Measurements from ENCODE around the gene ABI1.

DNA sequence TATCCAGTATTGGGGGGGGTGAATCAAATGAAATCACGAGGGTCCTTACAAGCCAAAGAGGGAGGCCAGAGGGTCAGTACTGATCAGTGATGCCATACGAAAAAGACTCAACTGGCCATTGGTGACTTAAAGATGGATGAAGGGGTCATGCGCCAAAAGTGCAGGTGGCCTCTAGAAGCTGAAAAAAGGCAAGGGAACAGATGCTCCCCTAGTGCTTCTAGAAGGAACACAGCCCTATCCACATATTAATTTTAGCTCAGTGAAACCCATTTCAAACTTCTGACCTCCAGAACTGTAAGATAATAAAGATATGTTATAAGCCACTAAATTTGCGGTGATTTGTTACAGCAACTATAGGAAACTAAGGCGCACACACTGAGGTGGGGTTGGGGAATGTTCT is 62.5 kb downstream of the ABI1 start:
- no peak for TF ChIP-seq POLR2AphosphoS5 (IDR thresholded peaks at IDR 0.05)
- TF ChIP-seq, protein P1, sequence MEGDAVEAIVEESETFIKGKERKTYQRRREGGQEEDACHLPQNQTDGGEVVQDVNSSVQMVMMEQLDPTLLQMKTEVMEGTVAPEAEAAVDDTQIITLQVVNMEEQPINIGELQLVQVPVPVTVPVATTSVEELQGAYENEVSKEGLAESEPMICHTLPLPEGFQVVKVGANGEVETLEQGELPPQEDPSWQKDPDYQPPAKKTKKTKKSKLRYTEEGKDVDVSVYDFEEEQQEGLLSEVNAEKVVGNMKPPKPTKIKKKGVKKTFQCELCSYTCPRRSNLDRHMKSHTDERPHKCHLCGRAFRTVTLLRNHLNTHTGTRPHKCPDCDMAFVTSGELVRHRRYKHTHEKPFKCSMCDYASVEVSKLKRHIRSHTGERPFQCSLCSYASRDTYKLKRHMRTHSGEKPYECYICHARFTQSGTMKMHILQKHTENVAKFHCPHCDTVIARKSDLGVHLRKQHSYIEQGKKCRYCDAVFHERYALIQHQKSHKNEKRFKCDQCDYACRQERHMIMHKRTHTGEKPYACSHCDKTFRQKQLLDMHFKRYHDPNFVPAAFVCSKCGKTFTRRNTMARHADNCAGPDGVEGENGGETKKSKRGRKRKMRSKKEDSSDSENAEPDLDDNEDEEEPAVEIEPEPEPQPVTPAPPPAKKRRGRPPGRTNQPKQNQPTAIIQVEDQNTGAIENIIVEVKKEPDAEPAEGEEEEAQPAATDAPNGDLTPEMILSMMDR (IDR thresholded peaks at IDR 0.05) = no peak

Data from transverse colon (tissue), 4 donors.